Upper lobe of left lung (tissue), 4 donors: ENCODE data around the gene SLC25A5.

Experiments used
- POLR2A ChIP-seq, 4 donors: fragments of 450-650 bp; IDR thresholded peaks; one replicate each; pipeline ENCODE4 v1.5.1; 2016 to 2017; ENCODE audit warnings: antibody characterized with exemption in 4 of 4, mild to moderate bottlenecking in 2 of 4
- POLR2AphosphoS5 ChIP-seq, 2 donors: sonication (generic); formaldehyde crosslinking; IDR thresholded peaks; one replicate each; pipeline ENCODE4 v1.5.1; 2017; ENCODE audit warnings: antibody characterized with exemption in 2 of 2
- TF ChIP-seq, protein P1 (sequence below), 6 experiments: fragments of 450-650 bp in 4 of 6; fragments of 200-600 bp in 2 of 6; sonication (generic) in 2 of 6; IDR thresholded peaks; one replicate each; pipeline ENCODE4 v1.5.1; 2016 to 2019; ENCODE audit warnings: antibody characterized with exemption in 6 of 6

DNA sequence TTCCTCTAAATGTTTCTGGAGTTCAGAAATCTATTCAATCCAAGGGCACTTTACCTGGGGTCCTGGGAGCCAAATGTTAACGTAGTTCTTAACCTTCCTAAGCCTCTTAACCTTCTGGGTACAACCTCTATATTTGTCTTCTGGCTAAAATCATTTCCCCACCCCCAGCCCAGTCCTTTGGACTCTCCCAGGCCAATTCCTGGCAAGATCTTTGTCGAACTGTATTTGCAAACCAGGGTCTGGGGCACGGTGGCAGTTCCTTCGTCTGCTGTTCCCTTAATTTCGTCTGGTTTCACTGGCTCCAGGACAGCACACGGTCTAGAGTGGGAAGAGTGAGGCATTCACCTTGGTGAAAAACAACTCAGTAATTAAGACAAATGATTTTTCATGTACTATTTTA lies 811 bp upstream of the SLC25A5 start:
- TF ChIP-seq, protein P1, sequence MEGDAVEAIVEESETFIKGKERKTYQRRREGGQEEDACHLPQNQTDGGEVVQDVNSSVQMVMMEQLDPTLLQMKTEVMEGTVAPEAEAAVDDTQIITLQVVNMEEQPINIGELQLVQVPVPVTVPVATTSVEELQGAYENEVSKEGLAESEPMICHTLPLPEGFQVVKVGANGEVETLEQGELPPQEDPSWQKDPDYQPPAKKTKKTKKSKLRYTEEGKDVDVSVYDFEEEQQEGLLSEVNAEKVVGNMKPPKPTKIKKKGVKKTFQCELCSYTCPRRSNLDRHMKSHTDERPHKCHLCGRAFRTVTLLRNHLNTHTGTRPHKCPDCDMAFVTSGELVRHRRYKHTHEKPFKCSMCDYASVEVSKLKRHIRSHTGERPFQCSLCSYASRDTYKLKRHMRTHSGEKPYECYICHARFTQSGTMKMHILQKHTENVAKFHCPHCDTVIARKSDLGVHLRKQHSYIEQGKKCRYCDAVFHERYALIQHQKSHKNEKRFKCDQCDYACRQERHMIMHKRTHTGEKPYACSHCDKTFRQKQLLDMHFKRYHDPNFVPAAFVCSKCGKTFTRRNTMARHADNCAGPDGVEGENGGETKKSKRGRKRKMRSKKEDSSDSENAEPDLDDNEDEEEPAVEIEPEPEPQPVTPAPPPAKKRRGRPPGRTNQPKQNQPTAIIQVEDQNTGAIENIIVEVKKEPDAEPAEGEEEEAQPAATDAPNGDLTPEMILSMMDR (IDR thresholded peaks at IDR 0.05), result no peak
- TF ChIP-seq POLR2A (IDR thresholded peaks at IDR 0.05), result no peak
- no peak for TF ChIP-seq POLR2AphosphoS5 (IDR thresholded peaks at IDR 0.05)
